Measurements from ENCODE around the gene NECTIN3. TPM values are rescaled to one million over a fixed set of nuclear protein-coding genes. Genes with fewer than 3 reads are reported as not detected.

The NECTIN3 gene
- total RNA-seq, 2 experiments from 2014 or later, result 0.22 TPM; not detected in 1

- POLR2A ChIA-PET, result no interaction called here
- no peaks in the 10 kb centered on the region for H3K36me3 ChIP-seq (ENCODE audit: insufficient read depth, low read length)
- H3K9me3 ChIP-seq (ENCODE audit: low read length), result no peaks in the 10 kb centered on the region
- no peak overlapping the region for H3K4me2 ChIP-seq (ENCODE audit: low read length)
- BruUV-seq (replicated peaks), result no TSS peak
- no peaks in the 10 kb centered on the region for H3K79me2 ChIP-seq (ENCODE audit: insufficient read depth, low read depth, low read length)
- CTCF ChIA-PET (ENCODE audit: unreplicated experiment), result no interaction called here
- H3K4me1 ChIP-seq (ENCODE audit: insufficient read depth, low read length, poor library complexity, severe bottlenecking), result no peaks in the 10 kb centered on the region
- TF ChIP-seq EZH2phosphoT487 (IDR thresholded peaks at IDR 0.05; ENCODE audit: borderline replicate concordance, low read depth, low read length), result no peak
- TF ChIP-seq, protein P1, sequence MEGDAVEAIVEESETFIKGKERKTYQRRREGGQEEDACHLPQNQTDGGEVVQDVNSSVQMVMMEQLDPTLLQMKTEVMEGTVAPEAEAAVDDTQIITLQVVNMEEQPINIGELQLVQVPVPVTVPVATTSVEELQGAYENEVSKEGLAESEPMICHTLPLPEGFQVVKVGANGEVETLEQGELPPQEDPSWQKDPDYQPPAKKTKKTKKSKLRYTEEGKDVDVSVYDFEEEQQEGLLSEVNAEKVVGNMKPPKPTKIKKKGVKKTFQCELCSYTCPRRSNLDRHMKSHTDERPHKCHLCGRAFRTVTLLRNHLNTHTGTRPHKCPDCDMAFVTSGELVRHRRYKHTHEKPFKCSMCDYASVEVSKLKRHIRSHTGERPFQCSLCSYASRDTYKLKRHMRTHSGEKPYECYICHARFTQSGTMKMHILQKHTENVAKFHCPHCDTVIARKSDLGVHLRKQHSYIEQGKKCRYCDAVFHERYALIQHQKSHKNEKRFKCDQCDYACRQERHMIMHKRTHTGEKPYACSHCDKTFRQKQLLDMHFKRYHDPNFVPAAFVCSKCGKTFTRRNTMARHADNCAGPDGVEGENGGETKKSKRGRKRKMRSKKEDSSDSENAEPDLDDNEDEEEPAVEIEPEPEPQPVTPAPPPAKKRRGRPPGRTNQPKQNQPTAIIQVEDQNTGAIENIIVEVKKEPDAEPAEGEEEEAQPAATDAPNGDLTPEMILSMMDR (conservative IDR thresholded peaks at IDR 0.05; ENCODE audit: low read length), result no peak
- no peak for DNase-seq (ENCODE audit: low spot score)
- intact Hi-C loops (cut with micrococcal nuclease; ENCODE audit: unreplicated experiment), result no loop called here
- no peaks in the 10 kb centered on the region for H4K20me1 ChIP-seq (ENCODE audit: insufficient read depth, low read length)
- H2AFZ ChIP-seq (ENCODE audit: low read length), result no peak overlapping the region
- no peak overlapping the region for H3K27ac ChIP-seq (ENCODE audit: low read depth, low read length, poor library complexity, severe bottlenecking)
- no peaks in the 10 kb centered on the region for H3K9me2 ChIP-seq (ENCODE audit: insufficient read depth, low read length)
- H3K4me3 ChIP-seq (ENCODE audit: low read depth, low read length, poor library complexity, severe bottlenecking), result no peak overlapping the region
Measured at GRCh38 chr3:111165411-111165810, 93.8 kb downstream of the NECTIN3 start.

GRCh38 chr3:111173328-111173900 is 101.8 kb downstream of the NECTIN3 start:
- no peak for TF ChIP-seq EZH2phosphoT487 (IDR thresholded peaks at IDR 0.05; ENCODE audit: borderline replicate concordance, low read depth, low read length)
- TF ChIP-seq, protein P1 (conservative IDR thresholded peaks at IDR 0.05; ENCODE audit: low read length), result no peak
- no peaks in the 10 kb centered on the region for H3K4me1 ChIP-seq (ENCODE audit: insufficient read depth, low read length, poor library complexity, severe bottlenecking)
- no peak overlapping the region for H2AFZ ChIP-seq (ENCODE audit: low read length)
- ChIA-PET CTCF (ENCODE audit: unreplicated experiment) (no interaction called here), POLR2A (no interaction called here)
- H3K9me2 ChIP-seq (ENCODE audit: insufficient read depth, low read length), result no peaks in the 10 kb centered on the region
- H3K36me3 ChIP-seq (ENCODE audit: insufficient read depth, low read length), result no peaks in the 10 kb centered on the region
- no peak overlapping the region for H3K4me3 ChIP-seq (ENCODE audit: low read depth, low read length, poor library complexity, severe bottlenecking)
- DNase-seq (ENCODE audit: low spot score), result no peak
- H3K4me2 ChIP-seq (ENCODE audit: low read length), result no peak overlapping the region
- no TSS peak for BruUV-seq (replicated peaks)
- no peaks in the 10 kb centered on the region for H4K20me1 ChIP-seq (ENCODE audit: insufficient read depth, low read length)
- H3K79me2 ChIP-seq (ENCODE audit: insufficient read depth, low read depth, low read length), result no peaks in the 10 kb centered on the region
- no peak overlapping the region for H3K27ac ChIP-seq (ENCODE audit: low read depth, low read length, poor library complexity, severe bottlenecking)
- no peaks in the 10 kb centered on the region for H3K9me3 ChIP-seq (ENCODE audit: low read length)
- intact Hi-C loops (cut with micrococcal nuclease; ENCODE audit: unreplicated experiment), result no loop called here

DNA sequence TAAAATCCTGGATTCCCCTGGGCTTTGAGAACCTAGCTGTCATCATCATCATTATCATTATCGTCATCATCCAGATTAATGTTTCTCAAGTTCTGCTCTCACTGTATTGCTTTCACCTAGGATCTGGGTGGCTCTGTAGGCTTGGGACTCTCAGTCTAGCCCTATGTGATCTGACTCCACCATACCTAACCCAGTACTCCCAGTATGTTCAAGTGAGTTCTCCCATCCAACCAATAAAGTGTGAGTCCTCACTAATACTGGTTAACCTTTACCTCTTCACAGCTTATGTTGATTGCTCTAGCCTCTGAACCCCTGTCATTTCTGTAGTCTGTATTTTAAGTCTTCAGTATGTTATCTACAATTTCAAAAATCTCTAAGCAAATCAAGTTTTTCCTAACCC is 102.3 kb downstream of the NECTIN3 start:
- no peak for TF ChIP-seq EZH2phosphoT487 (IDR thresholded peaks at IDR 0.05; ENCODE audit: borderline replicate concordance, low read depth, low read length)
- TF ChIP-seq, protein P1 (conservative IDR thresholded peaks at IDR 0.05; ENCODE audit: low read length), result no peak
- ChIA-PET CTCF (ENCODE audit: unreplicated experiment) (no interaction called here), POLR2A (no interaction called here)
- Histone ChIP-seq H3K9me2 (ENCODE audit: insufficient read depth, low read length) (no peaks in the 10 kb centered on the region), H3K79me2 (ENCODE audit: insufficient read depth, low read depth, low read length) (no peaks in the 10 kb centered on the region), H4K20me1 (ENCODE audit: insufficient read depth, low read length) (no peaks in the 10 kb centered on the region), H3K36me3 (ENCODE audit: insufficient read depth, low read length) (no peaks in the 10 kb centered on the region), H3K4me2 (ENCODE audit: low read length) (no peak overlapping the region), H3K9me3 (ENCODE audit: low read length) (no peaks in the 10 kb centered on the region), H2AFZ (ENCODE audit: low read length) (no peak overlapping the region), H3K27ac (ENCODE audit: low read depth, low read length, poor library complexity, severe bottlenecking) (no peak overlapping the region), H3K4me3 (ENCODE audit: low read depth, low read length, poor library complexity, severe bottlenecking) (no peak overlapping the region), H3K4me1 (ENCODE audit: insufficient read depth, low read length, poor library complexity, severe bottlenecking) (no peaks in the 10 kb centered on the region)
- DNase-seq (ENCODE audit: low spot score), result no peak
- intact Hi-C loops (cut with micrococcal nuclease; ENCODE audit: unreplicated experiment), result no loop called here
- no TSS peak for BruUV-seq (replicated peaks)
